ENCODE data around the gene PDE9A.
A peak's percentile ranks its signal among the peaks of the same experiment; 100 is the strongest.

Gene PDE9A

GRCh38 chr21:42770717-42771502 is 117.5 kb downstream of the PDE9A start:
- DNase-seq (ENCODE audit: low read depth in 2 of 2) = no peak

- DNase-seq (ENCODE audit: low read depth in 2 of 2) = no peak
Observed at GRCh38 chr21:42771503-42771805, 118.0 kb downstream of the PDE9A start.

GRCh38 chr21:42775123-42775522 is 121.7 kb downstream of the PDE9A start:
- no peak for DNase-seq (ENCODE audit: low read depth in 2 of 2)

- DNase-seq (ENCODE audit: low read depth in 2 of 2) = no peak
Observed at GRCh38 chr21:42775891-42776290, 122.5 kb downstream of the PDE9A start.

GRCh38 chr21:42777064-42777756 is 123.8 kb downstream of the PDE9A start:
- no peak for DNase-seq (ENCODE audit: low read depth in 2 of 2)

GRCh38 chr21:42777757-42778344 is 124.4 kb downstream of the PDE9A start:
- no peak for DNase-seq (ENCODE audit: low read depth in 2 of 2)

GRCh38 chr21:42779431-42779861 is 126.0 kb downstream of the PDE9A start:
- DNase-seq (ENCODE audit: low read depth in 2 of 2) = no peak

- DNase-seq (ENCODE audit: low read depth in 2 of 2) = no peak
Observed at GRCh38 chr21:42780617-42781016, 127.2 kb downstream of the PDE9A start.

- DNase-seq (ENCODE audit: low read depth in 2 of 2) = no peak
Observed at GRCh38 chr21:42781150-42781970, 127.9 kb downstream of the PDE9A start.

- DNase-seq (ENCODE audit: low read depth in 2 of 2) = no peak
Observed at GRCh38 chr21:42781971-42782722, 128.7 kb downstream of the PDE9A start.

GRCh38 chr21:42782723-42783242 is 129.4 kb downstream of the PDE9A start:
- no peak for DNase-seq (ENCODE audit: low read depth in 2 of 2)

- peak in 1 of 2 donors; percentile 7 for DNase-seq (ENCODE audit: low read depth in 2 of 2)
Observed at GRCh38 chr21:42784276-42784675, 130.9 kb downstream of the PDE9A start.

GRCh38 chr21:42784896-42785451 is 131.6 kb downstream of the PDE9A start:
- DNase-seq (ENCODE audit: low read depth in 2 of 2) = no peak

GRCh38 chr21:42785666-42786427 is 132.4 kb downstream of the PDE9A start:
- DNase-seq (ENCODE audit: low read depth in 2 of 2) = no peak

GRCh38 chr21:42786884-42787283 is 133.5 kb downstream of the PDE9A start:
- DNase-seq (ENCODE audit: low read depth in 2 of 2) = no peak

GRCh38 chr21:42787613-42788012 is 134.2 kb downstream of the PDE9A start:
- DNase-seq (ENCODE audit: low read depth in 2 of 2) = no peak

- no peak for DNase-seq (ENCODE audit: low read depth in 2 of 2)
Observed at GRCh38 chr21:42790520-42791065, 137.2 kb downstream of the PDE9A start.

GRCh38 chr21:42793774-42794173 is 140.4 kb downstream of the PDE9A start:
- DNase-seq (ENCODE audit: low read depth in 2 of 2) = no peak

GRCh38 chr21:42794551-42794950 is 141.1 kb downstream of the PDE9A start:
- no peak for DNase-seq (ENCODE audit: low read depth in 2 of 2)

Data from stimulated activated CD4-positive, alpha-beta T cell treated with anti-CD3 and anti-CD28 coated beads, Interleukin-4, amount 100 ng/mL, for 48 hours (primary cell).